Stimulated activated CD4-positive, alpha-beta T cell treated with anti-CD3 and anti-CD28 coated beads, Interleukin-1b, Interleukin-23, amount 100 ng/mL, for 4 hours (primary cell): ENCODE data around the gene USP50.
"Not testable (repeated sequence)": the region's sequence is repeated elsewhere in the genome, so short reads cannot be mapped to it uniquely, and the experiment has no call there.

ENCODE experiments used
- DNase-seq, 2 donors: peaks; one replicate each; pipeline ENCODE4 v3.0.0-alpha.2; 2020; ENCODE audit warnings: low read depth in 2 of 2

Gene USP50

GRCh38 chr15:50503144-50503543 lies 43.3 kb downstream of the USP50 start:
- no peak for DNase-seq

GRCh38 chr15:50501815-50502214 lies 44.7 kb downstream of the USP50 start:
- no peak for DNase-seq

- DNase-seq, result no peak
Observed at GRCh38 chr15:50500352-50500751, 46.1 kb downstream of the USP50 start.

- no peak for DNase-seq
Observed at GRCh38 chr15:50496692-50497091, 49.8 kb downstream of the USP50 start.

- not testable (repeated sequence) for DNase-seq
Observed at GRCh38 chr15:50494547-50494946, 51.9 kb downstream of the USP50 start.

GRCh38 chr15:50493625-50494024 lies 52.8 kb downstream of the USP50 start:
- DNase-seq, result no peak

DNA sequence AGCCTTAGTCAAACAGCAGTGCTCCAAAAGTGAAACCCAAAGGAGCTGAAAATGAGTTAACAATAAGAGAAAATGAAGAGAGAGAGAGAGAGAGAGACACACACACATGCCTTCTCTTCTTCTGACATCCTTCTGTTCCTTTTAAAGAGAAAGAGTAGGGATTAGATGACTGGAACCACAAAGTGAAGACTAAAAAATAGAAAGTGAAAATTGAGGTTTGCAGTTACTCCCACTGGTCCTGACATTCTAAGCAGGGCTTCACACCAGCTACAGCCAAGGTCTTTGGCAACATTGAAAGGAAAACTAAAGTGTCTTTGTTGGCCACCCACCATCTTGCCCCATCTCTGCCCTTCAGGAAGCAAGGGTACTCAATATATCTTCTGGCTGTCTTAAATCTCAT lies 59.2 kb downstream of the USP50 start:
- no peak for DNase-seq

DNA sequence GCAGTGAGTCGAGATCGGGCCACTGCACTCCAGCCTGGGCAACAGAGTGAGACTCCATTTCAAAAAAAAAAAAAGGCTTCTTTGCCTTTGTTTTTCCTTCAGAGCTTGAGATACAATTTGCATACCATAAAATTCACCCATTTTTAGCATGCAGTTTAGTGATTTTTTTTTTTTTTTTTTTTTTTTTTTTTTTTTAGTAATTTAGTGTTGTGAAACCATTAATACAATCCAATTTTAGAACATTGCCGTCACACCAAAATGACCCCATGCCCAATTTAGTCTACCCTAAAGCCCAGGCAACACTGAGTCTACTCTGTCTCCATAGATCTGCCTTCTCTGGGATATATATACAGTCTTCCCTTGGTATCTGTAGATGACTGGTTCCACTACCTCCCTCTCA lies 61.1 kb downstream of the USP50 start:
- DNase-seq, result no peak

DNA sequence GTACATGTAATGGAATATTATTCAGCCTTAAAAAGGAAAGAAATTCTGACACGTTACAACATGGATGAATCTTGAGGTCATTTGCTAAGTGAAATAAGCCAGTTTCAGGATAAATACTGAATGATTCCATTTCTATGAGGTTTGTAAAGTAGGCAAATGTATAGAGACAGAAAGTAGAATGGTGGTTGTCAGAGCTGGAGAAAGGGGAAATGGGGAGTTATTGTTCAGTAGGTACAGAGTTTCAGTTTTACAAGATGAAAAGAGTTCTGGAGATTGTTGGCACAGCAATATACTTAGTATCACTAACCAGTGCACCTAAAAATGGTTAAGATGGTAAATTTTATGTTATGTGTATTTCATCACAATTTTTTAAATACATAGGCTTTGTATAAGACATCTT lies 61.7 kb downstream of the USP50 start:
- no peak for DNase-seq

GRCh38 chr15:50476143-50476542 lies 70.3 kb downstream of the USP50 start:
- DNase-seq, result no peak

- no peak for DNase-seq
Observed at GRCh38 chr15:50471072-50471471, 75.4 kb downstream of the USP50 start.

DNA sequence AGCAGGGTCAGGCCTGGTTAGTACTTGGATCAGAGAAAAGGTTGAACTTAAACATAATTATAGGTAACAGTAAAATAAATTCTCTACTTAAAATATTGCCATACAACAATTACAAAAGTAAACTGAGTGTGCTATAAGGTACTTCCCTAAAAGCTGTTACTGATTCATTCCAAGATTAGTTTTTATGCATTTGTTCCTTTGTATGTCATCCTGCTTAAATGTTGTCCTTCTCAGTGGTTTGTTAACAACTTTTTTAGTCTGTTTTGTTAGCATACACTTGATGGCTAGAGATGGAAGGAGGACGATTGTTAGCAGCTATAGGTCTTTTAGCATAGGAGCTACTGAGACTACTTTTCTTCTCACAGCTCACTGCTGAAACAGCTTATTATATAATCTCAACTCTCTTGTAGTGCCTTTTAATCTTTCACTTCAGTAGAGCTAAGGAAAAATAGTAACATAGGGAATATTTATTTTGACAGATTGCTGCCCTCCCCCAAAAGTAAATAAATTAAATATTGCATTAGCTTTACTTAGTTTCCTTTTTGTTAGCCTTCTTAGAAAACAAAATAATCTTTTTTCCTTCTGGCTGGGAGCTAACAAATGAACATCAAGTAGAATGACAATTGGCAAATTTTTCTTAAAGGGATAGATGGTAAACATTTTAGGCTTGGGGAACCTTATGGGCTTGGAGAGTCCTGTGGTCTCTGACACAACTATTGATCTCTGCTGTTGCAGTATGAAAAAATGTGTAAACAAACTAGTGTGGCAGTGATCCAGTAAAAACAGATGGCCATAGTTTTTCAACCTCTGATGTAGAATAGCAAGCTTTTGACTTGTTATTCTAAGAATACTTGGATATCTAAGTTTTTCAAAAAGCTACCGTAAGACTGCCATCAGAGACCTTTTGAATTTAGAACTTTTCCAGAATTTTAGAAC lies 82.8 kb downstream of the USP50 start:
- no peak for DNase-seq

DNA sequence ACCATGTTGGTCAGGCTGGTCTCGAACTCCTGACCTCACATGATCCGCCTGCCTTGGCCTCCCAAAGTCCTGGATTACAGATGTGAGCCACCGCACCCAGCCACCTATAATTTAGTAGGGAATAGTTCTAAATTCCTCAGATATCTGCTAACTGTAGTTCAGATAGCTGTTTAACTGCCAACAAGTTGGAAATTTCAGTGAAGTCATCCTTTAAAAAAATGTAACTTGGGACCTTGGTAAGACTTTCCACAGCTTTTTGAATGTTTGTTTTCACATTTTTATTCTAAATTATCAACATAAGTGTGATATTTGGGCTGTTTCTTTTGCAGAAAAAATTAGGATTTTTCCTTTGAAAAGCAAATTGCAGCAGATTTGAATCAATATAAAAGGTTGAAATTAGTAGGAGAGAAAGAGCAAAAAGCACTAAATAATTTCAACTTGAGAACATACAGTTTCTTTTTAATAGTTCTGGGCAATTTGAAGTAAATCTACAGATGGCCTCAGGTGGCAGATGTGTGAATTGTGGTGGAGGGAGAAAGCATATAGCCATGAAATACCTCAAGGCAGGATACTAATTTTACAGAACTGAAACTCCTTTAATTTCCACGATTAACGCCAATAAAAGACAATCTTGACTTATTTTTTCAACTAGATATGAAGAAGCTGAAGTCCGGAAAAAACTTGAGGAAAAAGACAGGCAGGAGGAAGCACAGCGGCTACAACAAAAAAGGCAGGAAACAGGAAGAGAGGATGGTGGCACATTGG lies 87.9 kb downstream of the USP50 start:
- no peak for DNase-seq

DNA sequence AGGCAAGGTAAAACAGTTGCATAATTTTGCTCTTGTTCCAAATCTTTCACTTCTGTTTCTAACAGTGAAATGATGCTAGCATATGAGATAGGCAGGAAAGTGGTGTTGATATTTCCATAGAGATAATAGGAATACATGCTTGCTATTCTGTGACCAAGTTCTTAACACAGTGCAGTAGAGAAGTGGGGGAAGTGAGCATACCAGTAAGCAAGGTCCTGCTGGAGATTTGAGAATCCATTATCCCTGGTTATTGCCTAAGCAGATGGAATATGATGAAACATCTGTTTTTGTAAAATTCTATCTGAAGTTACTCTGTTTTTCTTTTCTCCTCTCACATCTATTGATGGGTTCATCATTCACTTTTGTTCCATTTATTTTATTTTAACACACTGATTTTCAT lies 93.5 kb downstream of the USP50 start:
- no peak for DNase-seq
